Stimulated activated CD4-positive, alpha-beta T cell treated with anti-CD3 and anti-CD28 coated beads, Interleukin-12 subunit alpha, Interleukin-12 subunit beta, amount 100 ng/mL, for 4 hours (primary cell): ENCODE measurements around the gene FOXL3.
"Not testable (repeated sequence)": the region's sequence is repeated elsewhere in the genome, so short reads cannot be mapped to it uniquely, and the experiment has no call there.

Experiments
- DNase-seq: peaks from one replicate; pipeline ENCODE4 v3.0.0-alpha.2; 2020

The FOXL3 gene

DNA sequence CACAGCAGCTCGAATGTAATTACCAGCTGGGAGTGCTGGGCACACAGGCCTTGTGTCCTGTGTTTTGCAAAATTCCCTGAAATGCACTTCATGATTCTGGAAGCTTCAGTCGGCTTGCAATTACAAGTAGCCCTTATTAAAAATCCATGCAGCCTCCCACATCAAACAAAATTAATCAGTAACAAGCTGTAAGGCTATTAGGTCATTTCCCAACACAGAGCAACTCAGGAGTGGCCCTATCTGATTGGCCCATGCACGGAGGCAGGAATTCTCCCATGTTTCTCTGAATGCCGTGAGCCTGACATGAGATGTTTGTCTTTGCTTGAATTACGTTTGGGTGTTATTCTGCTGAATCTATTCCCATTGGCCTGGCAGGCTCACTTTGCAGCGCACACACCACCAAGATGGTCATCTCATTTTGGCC is 36.9 kb downstream of the FOXL3 start:
- DNase-seq, result no peak

DNA sequence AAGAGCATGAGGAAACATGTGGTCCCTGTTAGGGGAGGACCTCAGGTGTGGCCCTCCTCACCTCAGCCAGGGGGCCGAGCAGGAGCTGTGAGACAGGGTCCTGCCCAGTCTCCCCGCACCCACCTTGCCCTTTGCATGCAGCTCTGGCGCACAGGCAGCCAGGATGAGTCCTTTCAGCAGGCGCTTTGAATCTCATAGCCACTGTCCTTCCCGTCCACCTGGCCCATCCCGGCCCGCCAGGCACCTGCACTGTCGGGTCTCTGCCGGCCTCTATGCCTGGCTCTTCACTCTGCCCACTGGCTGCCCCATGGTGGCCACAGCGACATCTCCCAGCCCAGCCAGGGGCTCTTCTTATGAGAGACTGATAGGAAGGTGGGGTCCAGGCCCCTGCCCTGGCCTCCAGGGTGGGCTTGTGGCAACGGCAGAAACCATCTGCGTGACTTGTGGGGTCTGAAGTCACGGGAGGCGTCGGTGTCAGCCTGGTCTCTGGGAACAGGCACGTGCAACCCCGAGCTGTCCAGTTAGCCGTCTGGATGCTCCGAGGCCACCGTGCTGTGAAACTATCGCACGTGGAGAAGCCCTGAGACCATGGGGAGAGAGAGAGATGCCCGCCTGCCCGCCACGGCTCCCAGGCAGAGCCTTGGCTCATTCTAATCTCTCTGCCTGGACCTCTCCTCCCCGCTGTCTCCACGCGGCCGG is 37.4 kb downstream of the FOXL3 start:
- DNase-seq, result no peak

DNA sequence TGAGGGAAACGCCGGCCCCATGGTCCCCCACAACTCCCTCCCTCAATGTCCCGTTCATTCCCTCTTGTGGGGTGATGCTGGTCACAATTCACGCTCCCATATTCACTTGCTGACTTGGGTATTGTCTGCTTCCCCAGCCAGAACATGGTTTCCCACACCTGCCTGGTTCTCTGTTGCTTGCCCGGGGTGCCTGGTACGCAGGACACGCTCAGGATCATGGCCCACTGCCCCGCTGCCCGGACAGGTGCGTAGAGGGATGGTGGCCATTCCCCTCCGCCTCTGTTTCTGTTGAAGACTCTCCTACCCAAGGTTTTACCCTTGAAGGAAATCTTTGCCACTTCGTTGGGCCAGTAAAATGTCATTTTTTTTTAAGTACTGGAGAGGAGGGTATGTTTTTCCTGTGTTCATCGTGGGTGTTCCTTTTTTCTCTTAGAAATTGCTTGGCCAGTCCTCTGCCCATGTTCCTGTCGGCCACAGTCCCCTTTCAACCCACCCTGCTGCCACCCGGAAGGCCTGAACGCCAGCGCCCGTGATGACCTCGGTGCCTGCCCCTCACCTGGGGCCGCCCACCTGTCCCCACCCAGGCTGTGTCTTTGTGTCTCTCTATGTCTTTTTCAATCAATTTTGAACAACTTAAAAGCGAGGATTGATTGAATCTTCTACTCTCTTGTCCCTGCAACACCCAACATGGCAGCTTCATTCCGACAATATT is 38.2 kb downstream of the FOXL3 start:
- no peak for DNase-seq

DNA sequence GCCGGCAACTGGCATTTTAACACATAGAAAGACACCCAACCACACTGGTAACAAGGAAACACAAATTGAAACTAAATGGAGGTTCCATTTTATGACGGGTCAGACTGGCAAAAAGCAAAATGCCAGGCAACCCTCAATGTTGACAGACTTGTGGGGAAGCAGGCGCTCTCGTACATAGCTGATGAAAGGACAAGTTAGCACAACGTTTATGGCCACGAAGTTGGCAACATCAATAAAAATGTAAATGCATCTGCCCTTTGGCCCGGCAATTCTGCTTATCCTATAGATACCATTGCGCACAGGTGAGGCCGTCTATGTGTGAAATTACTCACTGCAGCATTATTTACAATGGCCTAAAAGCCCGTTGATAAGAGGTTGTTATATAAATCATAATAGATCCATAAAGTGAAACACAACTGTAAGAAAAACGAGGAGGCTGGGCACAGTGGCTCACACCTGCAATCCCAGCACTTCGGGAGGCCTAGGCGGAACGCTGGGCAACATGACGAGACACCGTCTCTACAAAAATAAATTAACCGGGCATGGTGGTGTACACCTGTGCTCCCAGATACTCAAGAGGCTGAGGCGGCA is 39.8 kb downstream of the FOXL3 start:
- DNase-seq, result no peak

DNA sequence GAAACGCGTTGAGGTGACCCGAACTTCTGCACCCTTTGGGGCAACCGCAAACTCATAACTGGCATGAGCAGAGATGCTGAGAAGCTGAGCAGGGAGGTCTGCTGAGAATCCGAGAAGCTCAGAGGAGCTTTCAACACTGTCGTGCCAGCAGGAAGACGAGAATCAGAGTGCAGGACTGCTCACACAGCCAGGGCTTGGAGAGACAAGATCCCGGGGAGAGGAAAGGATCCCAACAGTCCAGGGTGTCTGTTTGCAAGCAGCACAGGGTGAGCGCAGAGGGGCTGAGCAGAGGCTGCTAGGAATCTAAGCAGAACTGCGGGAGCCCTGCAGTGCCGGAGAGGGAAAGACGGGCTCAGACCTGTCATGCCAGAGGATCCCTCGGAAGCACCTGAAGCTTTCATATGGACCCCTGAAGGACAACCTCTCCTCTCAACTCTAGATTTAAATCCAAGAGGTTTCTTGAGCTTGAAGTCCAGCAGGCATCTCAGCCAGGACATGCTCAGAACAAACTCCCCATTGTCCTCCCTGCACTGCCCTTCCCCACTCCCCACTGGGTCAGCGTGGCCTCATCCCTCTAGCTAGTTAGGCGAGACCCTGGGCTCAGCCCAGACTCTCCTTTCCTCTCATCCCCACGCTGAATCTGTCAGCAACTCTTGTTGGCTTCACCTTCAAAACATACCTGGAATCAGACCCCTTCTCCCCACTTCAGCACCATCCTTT is 40.7 kb downstream of the FOXL3 start:
- no peak for DNase-seq

DNA sequence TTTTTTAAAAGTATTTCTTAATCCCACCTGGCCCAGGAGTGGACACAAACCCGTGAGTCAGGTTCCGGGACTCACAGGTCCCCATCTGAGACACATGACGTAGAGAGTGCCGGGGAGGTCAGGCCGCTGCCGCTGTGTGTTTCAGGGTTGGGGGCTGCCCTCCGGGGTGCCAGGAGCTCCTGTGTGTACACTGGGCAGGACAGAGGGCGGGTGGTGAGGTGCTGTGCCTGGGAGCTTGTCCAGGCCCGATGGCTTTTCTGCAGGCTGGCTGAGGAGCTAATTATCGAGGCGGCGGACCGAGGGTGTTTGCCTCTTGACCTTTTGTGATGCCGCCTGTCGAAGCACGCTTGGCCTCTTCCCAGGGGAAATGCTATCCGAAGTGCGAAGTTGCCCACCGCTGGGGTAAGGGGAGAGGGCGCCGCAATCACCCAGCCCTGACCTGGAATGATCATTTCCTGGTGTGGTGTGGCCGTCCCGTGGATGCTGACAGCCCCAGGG is 42.1 kb downstream of the FOXL3 start:
- DNase-seq, result no peak

DNA sequence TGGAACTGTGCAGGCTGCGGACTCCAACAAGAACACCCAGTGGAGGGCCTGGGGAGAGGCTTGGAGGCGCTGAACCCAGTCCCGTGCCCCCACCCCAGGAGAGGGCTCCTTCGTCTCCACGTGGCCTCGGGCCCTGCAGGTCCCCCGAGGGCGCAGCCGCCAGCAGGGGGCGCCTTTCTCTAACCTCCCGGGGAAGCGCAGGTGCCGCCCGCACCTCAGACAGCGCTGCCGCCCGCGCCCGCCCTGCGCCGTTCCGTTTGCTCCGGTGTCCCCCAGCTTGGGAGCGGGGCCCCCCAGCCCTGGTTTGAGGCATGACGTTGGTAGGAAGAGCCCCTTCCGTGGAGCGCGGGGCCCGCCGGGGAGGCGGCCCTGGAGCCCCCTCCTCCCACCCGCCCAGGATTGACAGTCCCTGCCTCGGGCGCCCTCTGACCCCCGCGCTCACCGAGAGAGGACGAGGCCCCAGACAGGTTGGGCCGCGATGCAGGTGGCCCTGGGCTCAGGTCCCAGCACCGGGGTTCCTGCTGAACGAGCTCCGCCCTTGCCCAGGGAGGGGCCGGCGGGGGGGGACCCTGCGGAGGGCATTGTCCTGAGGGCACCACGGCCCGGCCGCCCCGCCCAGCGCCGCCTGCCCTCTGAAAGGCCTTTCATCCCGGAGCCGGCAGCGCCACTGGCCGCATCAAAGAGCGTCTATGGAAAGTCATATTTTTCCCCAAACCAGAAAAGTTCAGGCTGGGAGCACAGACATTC is 42.8 kb downstream of the FOXL3 start:
- DNase-seq, result peak; percentile 98

DNA sequence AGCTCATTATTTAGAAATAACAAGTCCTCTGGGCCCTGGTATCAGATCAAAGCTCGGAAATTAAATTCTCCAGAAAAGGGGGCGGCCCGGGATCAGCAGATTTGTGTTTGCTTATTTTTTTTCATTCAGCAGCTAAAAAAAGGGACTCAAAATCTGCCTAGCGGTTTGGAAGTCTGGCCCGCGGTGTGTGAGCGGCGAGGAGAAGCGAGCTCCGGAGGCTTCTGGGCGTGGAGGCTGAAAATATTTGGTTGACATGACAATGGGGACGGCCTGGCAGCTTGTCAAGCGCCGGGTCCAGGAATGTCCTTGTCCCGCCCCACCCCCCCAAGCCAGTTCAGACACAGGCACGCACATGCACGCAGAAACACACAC is 43.4 kb downstream of the FOXL3 start:
- DNase-seq, result no peak

DNA sequence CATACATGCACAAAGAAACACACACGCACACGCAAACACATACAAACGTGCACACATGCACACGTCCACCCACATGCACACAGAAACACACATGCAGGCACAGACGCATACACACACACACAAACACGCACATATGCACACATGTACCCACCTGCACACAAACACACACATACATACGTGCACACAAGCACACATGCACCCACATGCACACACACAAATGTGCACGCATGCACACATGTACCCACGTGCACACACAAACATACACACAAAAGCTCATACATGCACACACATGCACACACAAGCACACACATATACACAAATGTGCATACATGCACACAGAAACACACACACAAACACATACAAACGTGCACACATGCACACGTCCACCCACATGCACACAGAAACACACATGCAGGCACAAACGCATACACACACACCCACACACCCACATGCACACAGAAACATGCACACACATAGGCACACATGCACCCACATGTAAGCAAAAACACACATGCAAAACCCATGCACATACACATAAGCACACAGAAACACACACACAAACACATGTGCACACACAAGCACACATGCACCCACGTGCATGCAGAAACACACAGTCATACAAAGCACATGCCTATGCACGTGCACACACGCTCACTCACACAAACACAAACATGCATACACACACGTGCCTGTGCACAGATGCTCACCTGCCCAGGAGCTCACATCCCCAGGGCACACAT is 44.8 kb downstream of the FOXL3 start:
- no peak for DNase-seq

DNA sequence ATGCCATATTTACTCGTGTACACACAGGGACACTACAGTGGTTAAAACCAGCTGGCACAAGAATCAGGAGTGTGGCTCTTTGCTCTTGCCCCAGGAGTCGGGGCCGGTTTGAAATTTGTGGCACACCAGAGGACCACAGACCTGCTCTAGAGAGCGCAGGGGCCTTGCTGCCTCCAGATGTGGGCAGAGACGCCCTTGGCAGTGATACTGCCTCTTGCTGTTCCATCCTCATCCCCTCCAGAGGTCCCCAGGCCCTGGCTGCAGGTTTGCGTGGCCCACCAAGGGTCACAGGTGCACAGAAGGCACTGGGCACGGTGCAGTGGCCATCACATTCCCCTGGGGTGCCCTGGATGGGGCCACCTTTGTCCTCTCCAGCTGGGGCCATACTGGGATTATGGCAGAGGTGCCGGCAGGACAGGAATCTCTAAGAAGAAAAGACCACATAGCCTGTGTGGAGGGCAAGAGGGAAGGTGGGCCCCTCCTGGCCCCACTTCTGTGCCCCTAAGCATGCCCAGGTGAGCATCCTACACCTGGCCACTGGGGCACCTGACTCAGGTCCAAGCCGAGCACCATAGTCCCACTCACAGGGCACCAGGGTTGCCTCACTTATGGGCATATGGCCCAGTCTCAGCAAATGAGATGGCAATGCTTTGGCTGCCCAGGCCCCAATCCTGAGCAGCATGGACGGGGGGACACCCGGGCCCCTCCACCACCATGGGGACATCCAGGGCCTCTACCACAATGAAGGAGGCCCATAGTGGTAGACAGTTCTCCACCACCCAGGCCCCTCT is 45.6 kb downstream of the FOXL3 start:
- DNase-seq, result no peak

DNA sequence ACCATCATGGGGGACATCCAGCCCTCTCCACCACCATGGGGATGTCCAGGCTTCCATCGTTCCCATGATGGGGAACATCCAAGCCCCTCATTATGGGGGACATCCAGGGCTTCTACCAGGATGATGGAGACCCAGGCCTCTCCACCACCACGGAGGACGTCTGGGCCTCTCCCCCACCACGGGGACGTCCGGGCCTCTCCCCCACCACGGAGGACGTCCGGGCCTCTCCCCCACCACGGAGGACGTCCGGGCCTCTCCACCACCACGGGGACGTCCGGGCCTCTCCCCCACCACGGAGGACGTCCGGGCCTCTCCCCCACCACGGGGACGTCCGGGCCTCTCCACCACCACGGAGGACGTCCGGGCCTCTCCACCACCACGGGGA is 46.2 kb downstream of the FOXL3 start:
- not testable (repeated sequence) for DNase-seq

DNA sequence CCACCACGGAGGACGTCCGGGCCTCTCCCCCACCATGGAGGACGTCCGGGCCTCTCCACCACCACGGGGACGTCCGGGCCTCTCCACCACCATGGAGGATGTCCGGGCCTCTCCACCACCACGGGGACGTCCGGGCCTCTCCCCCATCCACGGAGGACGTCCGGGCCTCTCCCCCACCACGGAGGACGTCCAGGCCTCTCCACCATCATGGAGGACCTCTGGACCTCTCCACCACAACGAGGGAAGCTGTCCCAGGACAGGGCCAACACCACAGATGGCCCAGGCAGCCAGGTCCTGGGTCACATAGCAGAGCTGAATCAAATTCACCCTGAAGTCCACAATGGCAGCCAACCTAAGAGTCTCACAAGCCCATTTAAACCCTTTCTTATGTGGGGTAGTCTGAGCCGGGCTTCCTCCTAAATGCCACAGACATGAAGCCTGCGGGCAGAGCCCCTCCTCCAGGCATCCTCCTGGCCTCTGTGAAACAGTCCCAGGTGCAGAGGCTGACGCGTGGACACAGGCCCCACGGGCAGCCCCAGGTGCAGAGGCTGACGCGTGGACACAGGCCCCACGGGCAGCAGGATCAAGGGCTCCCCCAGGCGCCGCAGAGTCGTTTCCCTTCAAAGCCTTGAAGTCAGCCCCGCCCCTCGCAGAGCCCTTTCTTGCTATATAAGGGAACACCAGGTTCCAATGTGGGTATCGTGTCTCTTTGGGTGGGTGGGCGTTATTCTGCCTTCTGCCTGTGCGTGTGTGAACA is 47.0 kb downstream of the FOXL3 start:
- DNase-seq, result peak; percentile 27

DNA sequence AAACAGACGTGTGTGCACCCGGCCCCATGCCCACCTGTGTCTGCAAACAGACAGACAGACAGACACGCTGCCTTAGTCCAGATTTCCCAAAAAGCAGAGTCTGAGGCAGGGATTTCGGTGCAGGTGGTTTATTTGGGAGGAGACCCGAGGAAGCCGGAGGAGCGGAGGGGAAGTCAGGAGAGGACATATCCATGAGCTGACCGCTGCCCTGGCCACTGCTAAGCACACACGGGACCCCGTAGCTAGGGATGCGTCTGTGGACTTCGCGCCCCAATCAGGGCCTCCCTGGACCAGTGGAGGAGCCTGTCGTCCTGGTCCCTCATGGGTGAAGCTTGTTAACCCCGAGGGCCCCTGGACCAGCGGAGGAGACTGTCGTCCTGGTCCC is 47.6 kb downstream of the FOXL3 start:
- DNase-seq, result no peak

DNA sequence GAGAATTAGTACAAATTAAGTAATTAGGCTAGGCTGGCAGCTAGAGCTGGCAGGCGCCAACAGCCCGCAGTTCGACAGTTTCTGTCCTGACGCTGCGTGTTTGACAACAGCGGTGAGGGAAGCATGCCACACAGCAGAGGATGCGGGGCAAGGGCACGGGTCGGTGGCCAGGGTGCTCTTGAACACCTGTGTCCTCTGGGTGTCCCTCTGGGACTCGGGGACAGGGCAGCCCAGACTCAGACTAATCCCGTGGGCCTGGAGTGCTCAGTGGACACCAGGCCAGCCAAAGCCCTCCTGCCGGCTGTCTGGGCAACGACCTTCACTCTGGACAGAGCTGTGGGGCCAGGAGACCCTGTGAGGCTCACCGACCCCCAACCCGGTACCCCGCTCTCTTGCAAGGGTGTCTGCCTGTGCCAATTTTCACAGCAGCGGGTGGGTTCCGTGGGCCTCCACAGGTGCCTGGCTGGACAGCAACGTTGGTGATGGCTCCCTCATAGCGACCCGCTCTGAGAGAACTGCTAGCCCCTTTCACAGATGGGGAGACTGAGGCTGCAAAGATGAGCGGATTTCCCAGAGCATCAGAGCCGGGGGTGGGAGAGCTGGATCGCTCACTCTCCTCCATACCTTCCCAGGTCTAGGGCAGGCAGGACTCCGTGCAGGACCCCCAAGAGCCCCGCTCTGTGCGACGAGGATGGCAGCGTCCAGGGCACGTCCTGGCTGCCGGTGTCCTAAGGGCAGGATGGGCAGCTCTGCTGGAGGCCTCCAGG is 48.5 kb downstream of the FOXL3 start:
- no peak for DNase-seq

DNA sequence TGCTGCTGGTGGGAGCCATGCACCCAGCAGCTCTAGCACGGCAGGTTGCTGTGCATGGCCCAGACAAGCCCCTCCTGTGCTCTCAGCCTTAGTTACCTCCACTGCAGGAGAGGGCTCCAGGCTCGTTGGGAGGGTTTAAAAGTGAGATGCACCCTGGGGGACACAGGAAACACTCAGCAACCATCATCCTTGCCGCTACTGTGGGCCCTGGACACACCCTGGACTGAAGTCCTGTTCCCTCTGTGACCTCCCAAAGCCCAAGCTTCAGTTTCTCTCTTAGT is 49.0 kb downstream of the FOXL3 start:
- DNase-seq, result no peak

DNA sequence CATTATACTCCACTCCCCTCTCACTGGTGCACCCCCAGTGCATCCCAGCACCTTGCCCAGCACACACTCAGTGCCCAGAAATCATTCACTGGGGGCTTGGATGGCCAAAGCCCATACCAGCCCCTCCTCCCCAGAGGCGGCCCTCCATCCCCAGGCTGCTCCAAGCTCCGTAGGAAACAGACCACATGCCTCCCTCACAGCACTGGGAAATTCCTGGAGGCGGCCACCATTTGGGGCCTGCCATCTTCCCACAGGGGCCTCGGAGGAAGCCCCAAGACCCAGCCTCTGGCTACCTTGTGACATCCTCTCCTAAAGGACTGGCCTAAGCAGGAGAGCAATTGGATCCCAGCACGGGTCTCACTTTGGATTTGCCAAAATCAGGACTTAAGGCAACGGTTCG is 49.7 kb downstream of the FOXL3 start:
- DNase-seq, result no peak

DNA sequence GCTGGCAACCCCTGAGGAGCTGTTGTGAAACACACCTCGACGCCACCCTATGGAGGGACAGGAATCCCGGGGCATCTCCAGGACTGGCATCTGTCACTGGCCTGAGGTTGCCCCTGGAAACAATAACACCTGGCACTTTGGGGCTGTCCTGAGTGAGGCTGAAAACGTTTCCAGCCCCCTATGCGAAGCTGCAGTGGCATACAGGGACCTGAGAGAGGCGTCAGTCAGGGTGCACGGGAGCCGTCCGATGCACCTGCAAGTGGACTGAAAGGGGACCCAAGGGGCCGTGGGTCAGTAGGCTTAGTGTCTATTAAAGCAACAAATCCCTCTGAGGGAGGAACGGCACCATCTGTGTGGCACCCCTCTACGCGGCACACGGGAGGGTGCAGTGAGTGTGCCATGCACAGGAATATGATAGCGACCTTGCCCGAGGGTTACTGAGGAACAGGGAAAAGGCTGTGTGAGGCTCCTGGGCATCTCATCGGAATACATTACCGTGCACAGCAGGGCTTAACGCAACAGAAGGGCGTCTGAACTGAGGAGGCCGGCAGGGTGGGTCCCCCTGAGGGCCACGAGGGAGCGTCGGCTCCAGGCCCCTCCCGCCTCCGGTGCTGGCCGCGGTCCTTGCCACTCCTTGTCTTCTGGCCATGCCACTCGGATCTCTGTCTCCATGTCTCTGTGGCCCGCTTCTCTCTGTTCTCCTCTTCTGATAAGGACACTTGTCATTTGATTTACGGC is 50.4 kb downstream of the FOXL3 start:
- DNase-seq, result no peak
